Liver (tissue), 10 donors: Measurements from ENCODE around the gene SLC2A8. TPM values are rescaled to one million over a fixed set of nuclear protein-coding genes. Genes with fewer than 3 reads are reported as not detected.

Source experiments
- DNase-seq: peaks from one replicate; pipeline ENCODE4 v3.0.0-alpha.2; 2017; ENCODE audit warnings: low spot score
- H3K27ac ChIP-seq, 2 donors: one replicate each; pipeline ENCODE4 v1.7.0; 2013; ENCODE audit warnings: inconsistent platforms in 2 of 2, low read length in 2 of 2, control low read depth in 1 of 2, low read depth in 1 of 2, mild to moderate bottlenecking in 1 of 2
- H3K27me3 ChIP-seq, 4 donors: one replicate each; pipeline versions ENCODE4 v1.6.1 to v1.7.0; 2013; ENCODE audit warnings: low read length in 3 of 4, inconsistent platforms in 1 of 4, mild to moderate bottlenecking in 1 of 4, moderate library complexity in 1 of 4; ENCODE audit not compliant: control insufficient read depth in 4 of 4, insufficient read depth in 4 of 4
- H3K36me3 ChIP-seq, 4 donors: one replicate each; pipeline versions ENCODE4 v1.6.1 to v1.7.0; 2013; ENCODE audit warnings: low read length in 3 of 4, mild to moderate bottlenecking in 3 of 4, low read depth in 1 of 4, moderate library complexity in 1 of 4; ENCODE audit not compliant: control insufficient read depth in 4 of 4, insufficient read depth in 3 of 4
- H3K4me1 ChIP-seq, 4 donors: one replicate each; pipeline versions ENCODE4 v1.6.1 to v1.7.0; 2013; ENCODE audit warnings: low read length in 3 of 4, mild to moderate bottlenecking in 3 of 4, moderate library complexity in 1 of 4; ENCODE audit not compliant: control insufficient read depth in 4 of 4, insufficient read depth in 4 of 4
- H3K4me3 ChIP-seq, 3 donors: one replicate each; pipeline versions ENCODE4 v1.6.1 to v1.7.0; 2013; ENCODE audit warnings: low read length in 3 of 3, control low read depth in 1 of 3, low read depth in 1 of 3, mild to moderate bottlenecking in 1 of 3
- H3K9ac ChIP-seq, 2 donors: one replicate each; pipeline ENCODE4 v1.7.0; 2013; ENCODE audit warnings: low read length in 2 of 2, mild to moderate bottlenecking in 2 of 2, moderate library complexity in 2 of 2, control low read depth in 1 of 2, low read depth in 1 of 2
- H3K9me3 ChIP-seq, 4 donors: one replicate each; pipeline versions ENCODE4 v1.6.1 to v1.7.0; 2013; ENCODE audit warnings: low read length in 3 of 4; ENCODE audit not compliant: control insufficient read depth in 4 of 4
- FOXA1 ChIP-seq: IDR thresholded peaks from 2 replicates; pipeline ENCODE4 v1.6.1; 2016; ENCODE audit warnings: antibody characterized with exemption
- FOXA2 ChIP-seq: IDR thresholded peaks from 2 replicates; pipeline ENCODE4 v1.6.1; 2016; ENCODE audit warnings: antibody characterized with exemption
- GABPA ChIP-seq, 2 donors: IDR thresholded peaks in 1 of 2; conservative IDR thresholded peaks in 1 of 2; 2 replicates each; pipeline ENCODE4 v1.6.1; 2016; ENCODE audit warnings: antibody characterized with exemption in 2 of 2, mild to moderate bottlenecking in 1 of 2, moderate library complexity in 1 of 2
- HNF4G ChIP-seq: IDR thresholded peaks from 2 replicates; pipeline ENCODE4 v1.6.1; 2016; ENCODE audit warnings: antibody characterized with exemption
- RAD21 ChIP-seq, 2 donors: IDR thresholded peaks; 2 replicates each; pipeline ENCODE4 v1.6.1; 2016; ENCODE audit warnings: antibody characterized with exemption in 2 of 2, mild to moderate bottlenecking in 2 of 2
- RXRA ChIP-seq, 2 donors: IDR thresholded peaks; 2 replicates each; pipeline ENCODE4 v1.6.1; 2017 to 2018; ENCODE audit warnings: antibody characterized with exemption in 2 of 2, mild to moderate bottlenecking in 1 of 2
- SP1 ChIP-seq: IDR thresholded peaks from 2 replicates; pipeline ENCODE4 v1.6.1; 2018; ENCODE audit warnings: antibody characterized with exemption, mild to moderate bottlenecking
- TAF1 ChIP-seq: conservative IDR thresholded peaks from 2 replicates; pipeline ENCODE4 v1.6.1; 2016; ENCODE audit warnings: antibody characterized with exemption, mild to moderate bottlenecking
- YY1 ChIP-seq: IDR thresholded peaks from 2 replicates; pipeline ENCODE4 v1.6.1; 2016; ENCODE audit warnings: antibody characterized with exemption, mild to moderate bottlenecking
- WGBS: extraction: QIAGEN DNeasy Blood & Tissue Kit; methylation state at CpG from one replicate; pipeline ENCODE4 v1.1.7; 2013; 5-methylcytosine and 5-hydroxymethylcytosine counted together
- polyA plus RNA-seq, 2 donors: library from polyadenylated mRNA; stranded (reverse) in 1 of 2; unstranded in 1 of 2; fragments of 200-250 nt in 1 of 2; fragments of >200 nt in 1 of 2; fragmentation: Nextera tagmentation in 1 of 2; extraction: Ambion mirVana in 1 of 2; gene quantifications; one replicate each; pipeline versions ENCODE4 v1.2.1 to v1.2.3, GENCODE V29; 2013 to 2015
- small RNA-seq: library from RNA; depleted of rRNA; stranded (forward); fragments of <200 nt; gene quantifications from one replicate; pipeline ENCODE3, GENCODE V24; 2014
- total RNA-seq, 2 donors: library from RNA; depleted of rRNA; stranded (reverse); fragments of >200 nt; gene quantifications; one replicate each; pipeline ENCODE4 v1.2.3, GENCODE V29; 2014
- TF ChIP-seq, protein P1 (sequence below): fragments of 150-350 bp; IDR thresholded peaks from 2 replicates; pipeline ENCODE4 v1.5.1; 2017; ENCODE audit warnings: improper control_type of control experiment, low read depth, low read length; ENCODE audit not compliant: missing input control
- donor health status: healthy.
- donor health status: healthy.
- donor health status: healthy.
- donor health status: healthy.
- donor health status: healthy.

Gene SLC2A8
- total and polyA plus RNA-seq, 4 donors, result 10.9 to 24.5 (median 19.9) TPM

DNA sequence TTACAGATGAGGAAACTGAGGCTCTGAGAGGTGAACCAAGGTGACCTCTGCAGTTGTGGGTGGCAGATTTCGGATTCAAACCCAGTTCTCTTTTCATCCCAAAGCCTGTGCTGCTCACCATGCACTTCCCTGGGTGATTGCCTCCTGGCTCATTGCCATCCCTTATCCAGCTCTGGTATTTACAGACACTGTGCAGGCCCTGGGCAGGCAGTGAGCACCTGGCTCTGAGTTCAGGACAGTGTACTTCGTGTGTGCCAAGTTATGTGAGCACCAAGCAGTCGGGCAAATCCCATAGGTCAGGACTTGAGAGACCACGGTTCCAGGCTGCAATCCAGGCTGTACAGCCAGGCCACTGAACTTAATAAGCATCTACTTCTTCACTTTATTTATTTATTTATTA lies 55.7 kb downstream of the SLC2A8 start (continued):
- TF ChIP-seq SP1, result peak; percentile 51

DNA sequence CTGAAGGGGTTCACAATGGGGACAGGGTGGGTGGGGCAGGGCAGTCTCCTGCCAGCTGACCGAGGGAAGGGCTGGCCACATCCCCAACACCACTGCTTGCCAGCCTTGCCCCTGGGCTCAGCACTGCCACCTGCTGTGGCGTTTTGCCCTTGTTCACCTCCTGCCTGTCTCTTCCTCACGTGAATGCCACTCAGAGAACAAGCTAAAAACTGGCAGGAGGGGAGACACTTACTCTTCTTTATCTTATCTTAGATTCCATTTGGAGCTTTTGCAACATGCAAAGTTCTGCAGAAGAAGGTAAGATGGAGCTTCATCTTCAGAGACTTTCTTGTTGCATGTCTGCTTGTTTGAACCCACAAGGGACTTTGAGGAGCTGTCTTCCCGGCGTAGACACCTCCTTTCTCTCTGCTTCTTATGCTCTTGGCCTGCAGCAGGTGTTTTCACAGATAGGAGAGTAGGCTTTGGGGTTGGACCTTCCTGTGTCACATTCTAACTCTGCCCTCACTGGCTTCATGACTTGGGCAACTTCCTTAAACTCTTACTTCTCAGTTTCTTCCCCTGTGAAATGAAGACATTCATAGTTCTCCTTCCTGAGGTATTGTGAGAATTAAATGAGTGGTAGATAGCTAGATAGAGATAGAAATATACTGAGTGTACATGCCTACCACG lies 58.5 kb downstream of the SLC2A8 start:
- H3K27ac ChIP-seq, result no peak overlapping the region
- no peaks in the 10 kb centered on the region for H3K9me3 ChIP-seq
- peaks cover 2 to 27% (median 16%) of the 10 kb centered on the region in 4 donors for H3K4me1 ChIP-seq
- no peak overlapping the region for H3K4me3 ChIP-seq
- WGBS, result 53% methylated on average over 6 of the region's 6 CpGs
- no peaks in the 10 kb centered on the region for H3K27me3 ChIP-seq
- no peak overlapping the region for H3K9ac ChIP-seq
- peak; percentile 56 for DNase-seq
- peaks cover 5 to 22% (median 11%) of the 10 kb centered on the region in 4 donors for H3K36me3 ChIP-seq
- TF ChIP-seq FOXA1, result no peak
- TF ChIP-seq RAD21 (IDR thresholded peaks at IDR 0.05), result peak; percentile 68 to 80
- TF ChIP-seq, protein P1, sequence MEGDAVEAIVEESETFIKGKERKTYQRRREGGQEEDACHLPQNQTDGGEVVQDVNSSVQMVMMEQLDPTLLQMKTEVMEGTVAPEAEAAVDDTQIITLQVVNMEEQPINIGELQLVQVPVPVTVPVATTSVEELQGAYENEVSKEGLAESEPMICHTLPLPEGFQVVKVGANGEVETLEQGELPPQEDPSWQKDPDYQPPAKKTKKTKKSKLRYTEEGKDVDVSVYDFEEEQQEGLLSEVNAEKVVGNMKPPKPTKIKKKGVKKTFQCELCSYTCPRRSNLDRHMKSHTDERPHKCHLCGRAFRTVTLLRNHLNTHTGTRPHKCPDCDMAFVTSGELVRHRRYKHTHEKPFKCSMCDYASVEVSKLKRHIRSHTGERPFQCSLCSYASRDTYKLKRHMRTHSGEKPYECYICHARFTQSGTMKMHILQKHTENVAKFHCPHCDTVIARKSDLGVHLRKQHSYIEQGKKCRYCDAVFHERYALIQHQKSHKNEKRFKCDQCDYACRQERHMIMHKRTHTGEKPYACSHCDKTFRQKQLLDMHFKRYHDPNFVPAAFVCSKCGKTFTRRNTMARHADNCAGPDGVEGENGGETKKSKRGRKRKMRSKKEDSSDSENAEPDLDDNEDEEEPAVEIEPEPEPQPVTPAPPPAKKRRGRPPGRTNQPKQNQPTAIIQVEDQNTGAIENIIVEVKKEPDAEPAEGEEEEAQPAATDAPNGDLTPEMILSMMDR, result peak; percentile 47
- TF ChIP-seq FOXA2, result no peak
- TF ChIP-seq YY1, result no peak
- TF ChIP-seq RXRA (IDR thresholded peaks at IDR 0.05), result no peak
- peak in 1 of 2 donors; percentile 57 for TF ChIP-seq GABPA (IDR thresholded peaks at IDR 0.05 in 1 of 2, conservative IDR thresholded peaks at IDR 0.05 in 1 of 2)

DNA sequence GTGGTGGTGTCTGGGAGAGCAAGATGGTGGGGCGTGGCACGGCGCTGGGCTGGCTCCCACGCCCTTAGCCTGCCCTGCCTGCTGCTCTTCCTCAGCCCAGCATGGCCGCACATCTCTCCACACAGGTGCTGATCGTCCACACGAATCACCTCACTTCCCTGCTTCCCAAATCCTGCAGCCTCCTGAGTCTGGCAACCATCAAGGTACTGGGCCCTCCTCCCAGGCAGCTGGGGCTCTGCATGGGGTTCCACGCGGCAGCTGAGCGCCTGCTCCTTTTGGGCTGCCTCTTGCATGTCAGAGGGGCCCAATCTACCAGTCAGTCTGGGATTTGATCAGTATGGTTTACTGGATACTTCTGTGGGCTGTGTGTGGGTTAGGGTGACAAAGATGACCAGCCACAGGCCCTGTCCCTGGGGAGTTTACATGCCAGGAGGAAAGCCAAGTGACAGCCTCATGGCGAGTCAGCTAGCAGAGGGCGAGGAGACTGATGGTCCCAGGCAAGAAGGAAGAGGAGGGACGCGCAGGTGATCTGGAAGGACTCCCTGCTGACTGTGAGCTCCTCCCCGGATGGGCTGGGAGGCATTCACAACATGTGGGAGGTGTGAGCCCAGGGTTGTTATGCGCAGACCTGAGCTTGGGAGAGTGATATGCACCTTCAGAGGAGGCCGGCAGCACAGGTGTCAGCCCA lies 60.4 kb downstream of the SLC2A8 start:
- Histone ChIP-seq H3K4me1 (peaks cover 2 to 19% (median 11%) of the 10 kb centered on the region in 4 donors), H3K9me3 (no peaks in the 10 kb centered on the region), H3K27me3 (no peaks in the 10 kb centered on the region), H3K27ac (no peak overlapping the region), H3K36me3 (peaks cover 15 to 34% (median 21%) of the 10 kb centered on the region in 4 donors), H3K9ac (no peak overlapping the region), H3K4me3 (no peak overlapping the region)
- WGBS, result 93% methylated on average over 17 of the region's 17 CpGs
- no peak for DNase-seq
- TF ChIP-seq HNF4G (no peak), TAF1 (no peak)

Small RNA genes lying within 50 kb of the gene (small RNA-seq; reads per million reads assigned to genes)
- 54.3 reads per million, percentile 97 among the genes with 10 or more reads in this experiment for gene SNORA65

Other genes with a start within 250 kb of the SLC2A8 start
- gene GARNL3, start 132.4 kb upstream of the SLC2A8 start, total RNA-seq, result 1 to 10 TPM in 1 of 2 donors, under 1 TPM in 1; 0.89 to 6.7 TPM
- 1 to 10 TPM; 1.1 to 5.9 TPM for gene GARNL3, start 132.4 kb upstream of the SLC2A8 start, polyA plus RNA-seq
- gene ZNF79, start 27.2 kb downstream of the SLC2A8 start, total RNA-seq, result 1 to 10 TPM; 6.2 to 6.9 TPM
- 1 to 10 TPM; 2.2 TPM for gene ZNF79, start 27.2 kb downstream of the SLC2A8 start, polyA plus RNA-seq
- gene RPL12, start 54.2 kb downstream of the SLC2A8 start, total RNA-seq, result 100 to 1,000 TPM; 394 to 576 TPM
- gene RPL12, start 54.2 kb downstream of the SLC2A8 start, polyA plus RNA-seq, result 100 to 1,000 TPM; 289 to 829 TPM
- 1 to 10 TPM; 7.4 to 9.7 TPM for gene LRSAM1, start 54.3 kb downstream of the SLC2A8 start, total RNA-seq
- gene LRSAM1, start 54.3 kb downstream of the SLC2A8 start, polyA plus RNA-seq, result 1 to 10 TPM; 6.6 to 6.7 TPM
- 1 to 10 TPM; 1.7 to 4.6 TPM for gene STXBP1, start 215.1 kb downstream of the SLC2A8 start, total RNA-seq
- 1 to 10 TPM; 2.2 to 2.3 TPM for gene STXBP1, start 215.1 kb downstream of the SLC2A8 start, polyA plus RNA-seq